ENCODE results near the gene MRPL28. TPM values are rescaled to one million over a fixed set of nuclear protein-coding genes. Genes with fewer than 3 reads are reported as not detected.
A peak's percentile ranks its signal among the peaks of the same experiment; 100 is the strongest.
"Not testable (repeated sequence)": the region's sequence is repeated elsewhere in the genome, so short reads cannot be mapped to it uniquely, and the experiment has no call there.

Gene MRPL28
- polyA plus RNA-seq, 1 of the 3 experiments (the other 2 are of a cell fraction), result 320 TPM

DNA sequence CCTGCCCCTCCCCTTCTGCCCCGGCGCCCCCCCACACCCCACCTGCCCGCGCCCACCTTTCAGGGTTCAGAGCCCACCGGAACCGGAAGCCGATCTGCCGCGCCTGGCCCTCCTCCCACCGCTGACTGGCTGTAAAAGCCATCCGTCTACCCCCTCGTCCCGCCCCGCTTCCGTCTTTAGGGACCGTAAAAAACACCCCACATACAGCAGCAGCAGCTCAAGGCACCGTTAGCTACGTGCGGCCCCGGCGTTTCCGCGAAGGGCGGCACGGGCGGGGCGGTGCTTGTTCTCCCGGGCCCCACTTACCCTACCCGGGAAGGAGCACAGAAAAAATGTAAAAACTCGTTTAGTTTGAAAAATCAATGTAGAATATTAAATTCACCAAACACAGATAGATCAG lies at the start of gene MRPL28 (continued):
- TF ChIP-seq, protein P1, sequence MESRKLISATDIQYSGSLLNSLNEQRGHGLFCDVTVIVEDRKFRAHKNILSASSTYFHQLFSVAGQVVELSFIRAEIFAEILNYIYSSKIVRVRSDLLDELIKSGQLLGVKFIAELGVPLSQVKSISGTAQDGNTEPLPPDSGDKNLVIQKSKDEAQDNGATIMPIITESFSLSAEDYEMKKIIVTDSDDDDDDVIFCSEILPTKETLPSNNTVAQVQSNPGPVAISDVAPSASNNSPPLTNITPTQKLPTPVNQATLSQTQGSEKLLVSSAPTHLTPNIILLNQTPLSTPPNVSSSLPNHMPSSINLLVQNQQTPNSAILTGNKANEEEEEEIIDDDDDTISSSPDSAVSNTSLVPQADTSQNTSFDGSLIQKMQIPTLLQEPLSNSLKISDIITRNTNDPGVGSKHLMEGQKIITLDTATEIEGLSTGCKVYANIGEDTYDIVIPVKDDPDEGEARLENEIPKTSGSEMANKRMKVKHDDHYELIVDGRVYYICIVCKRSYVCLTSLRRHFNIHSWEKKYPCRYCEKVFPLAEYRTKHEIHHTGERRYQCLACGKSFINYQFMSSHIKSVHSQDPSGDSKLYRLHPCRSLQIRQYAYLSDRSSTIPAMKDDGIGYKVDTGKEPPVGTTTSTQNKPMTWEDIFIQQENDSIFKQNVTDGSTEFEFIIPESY (IDR thresholded peaks at IDR 0.05; ENCODE audit: borderline replicate concordance, low read depth), result peak; percentile 52; the same call in 1 of the 2 replicates
- TF ChIP-seq SIN3A (IDR thresholded peaks at IDR 0.05; ENCODE audit: borderline replicate concordance, low read depth, low read length) (peak; percentile 52; the same call in 1 of the 2 replicates), SMC3 (IDR thresholded peaks at IDR 0.05; ENCODE audit: low read depth, low read length) (no peak), MEF2A (IDR thresholded peaks at IDR 0.05; ENCODE audit: borderline replicate concordance, low read depth) (no peak), GABPA (IDR thresholded peaks at IDR 0.05; ENCODE audit: low read depth) (peak; percentile 91), CHD2 (IDR thresholded peaks at IDR 0.05; ENCODE audit: low read length, partially characterized antibody) (peak; percentile 92)

DNA sequence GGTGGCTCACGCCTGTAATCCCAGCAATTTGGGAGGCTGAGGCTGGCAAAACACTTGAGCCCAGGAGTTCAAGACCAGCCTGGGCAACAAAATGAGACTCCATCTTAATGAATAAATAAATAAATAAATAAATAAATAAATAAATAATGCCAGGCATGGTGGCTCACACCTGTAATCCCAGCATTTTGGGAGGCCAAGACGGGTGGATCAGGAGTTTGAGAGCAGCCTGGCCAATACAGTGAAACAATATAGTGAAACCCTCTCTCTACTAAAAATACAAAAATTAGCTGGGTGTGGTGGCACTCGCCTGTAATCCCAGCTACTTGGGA lies 44.8 kb upstream of the MRPL28 start:
- POLR2A ChIA-PET, result not testable (repeated sequence)

DNA sequence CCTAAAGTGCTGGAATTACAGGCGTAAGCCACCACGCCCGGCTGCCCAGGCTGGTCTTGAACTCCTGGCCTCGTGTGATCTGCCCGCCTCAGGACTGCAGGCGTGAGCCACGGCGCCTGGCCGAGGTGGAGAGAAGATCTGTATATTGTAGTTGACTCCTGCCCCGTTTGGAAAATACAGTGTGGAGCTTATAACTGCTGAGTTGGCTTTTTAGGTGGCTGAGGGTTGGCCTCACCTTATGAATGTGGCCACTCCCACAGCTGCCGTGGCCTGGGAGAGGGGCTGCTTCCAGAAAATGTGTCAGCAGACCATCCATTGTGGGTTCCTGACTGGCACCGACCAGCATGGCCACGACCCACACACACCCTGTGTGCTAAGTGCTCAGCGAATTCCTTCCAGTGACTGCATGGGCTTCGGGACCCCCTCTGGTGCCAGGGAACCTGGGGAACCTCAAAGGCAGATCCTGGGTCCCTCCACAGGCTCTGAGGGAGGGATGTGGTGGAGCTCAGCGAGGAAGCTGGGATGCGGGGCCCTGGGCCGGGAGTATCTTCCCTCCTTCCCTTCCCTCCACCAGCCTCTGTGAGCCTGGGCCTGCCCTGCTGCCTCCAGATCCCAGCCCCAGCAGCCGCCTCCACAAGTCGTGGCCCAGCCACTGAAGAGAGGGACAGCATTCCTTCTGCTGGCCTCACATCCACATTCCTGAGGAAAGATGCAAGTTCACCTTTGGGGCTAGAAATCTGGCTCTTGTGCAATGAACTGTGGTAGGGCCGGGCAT lies 44.2 kb upstream of the MRPL28 start:
- no peak for DNase-seq
- no peaks in the 10 kb centered on the region for H4K20me1 ChIP-seq (ENCODE audit: insufficient read depth)
- H3K27me3 ChIP-seq (ENCODE audit: insufficient read depth), result no peaks in the 10 kb centered on the region
- no peaks in the 10 kb centered on the region for H3K4me1 ChIP-seq (ENCODE audit: control insufficient read depth in 1 of 2, insufficient read depth in 2 of 2, low read depth in 1 of 2, low read length in 1 of 2)
- H3K27ac ChIP-seq (ENCODE audit: low read depth in 2 of 2, low read length in 1 of 2), result no peak overlapping the region
- no peaks in the 10 kb centered on the region for H3K79me2 ChIP-seq (ENCODE audit: insufficient read depth)
- no peak overlapping the region for H3K9ac ChIP-seq
- TF ChIP-seq, protein P2, sequence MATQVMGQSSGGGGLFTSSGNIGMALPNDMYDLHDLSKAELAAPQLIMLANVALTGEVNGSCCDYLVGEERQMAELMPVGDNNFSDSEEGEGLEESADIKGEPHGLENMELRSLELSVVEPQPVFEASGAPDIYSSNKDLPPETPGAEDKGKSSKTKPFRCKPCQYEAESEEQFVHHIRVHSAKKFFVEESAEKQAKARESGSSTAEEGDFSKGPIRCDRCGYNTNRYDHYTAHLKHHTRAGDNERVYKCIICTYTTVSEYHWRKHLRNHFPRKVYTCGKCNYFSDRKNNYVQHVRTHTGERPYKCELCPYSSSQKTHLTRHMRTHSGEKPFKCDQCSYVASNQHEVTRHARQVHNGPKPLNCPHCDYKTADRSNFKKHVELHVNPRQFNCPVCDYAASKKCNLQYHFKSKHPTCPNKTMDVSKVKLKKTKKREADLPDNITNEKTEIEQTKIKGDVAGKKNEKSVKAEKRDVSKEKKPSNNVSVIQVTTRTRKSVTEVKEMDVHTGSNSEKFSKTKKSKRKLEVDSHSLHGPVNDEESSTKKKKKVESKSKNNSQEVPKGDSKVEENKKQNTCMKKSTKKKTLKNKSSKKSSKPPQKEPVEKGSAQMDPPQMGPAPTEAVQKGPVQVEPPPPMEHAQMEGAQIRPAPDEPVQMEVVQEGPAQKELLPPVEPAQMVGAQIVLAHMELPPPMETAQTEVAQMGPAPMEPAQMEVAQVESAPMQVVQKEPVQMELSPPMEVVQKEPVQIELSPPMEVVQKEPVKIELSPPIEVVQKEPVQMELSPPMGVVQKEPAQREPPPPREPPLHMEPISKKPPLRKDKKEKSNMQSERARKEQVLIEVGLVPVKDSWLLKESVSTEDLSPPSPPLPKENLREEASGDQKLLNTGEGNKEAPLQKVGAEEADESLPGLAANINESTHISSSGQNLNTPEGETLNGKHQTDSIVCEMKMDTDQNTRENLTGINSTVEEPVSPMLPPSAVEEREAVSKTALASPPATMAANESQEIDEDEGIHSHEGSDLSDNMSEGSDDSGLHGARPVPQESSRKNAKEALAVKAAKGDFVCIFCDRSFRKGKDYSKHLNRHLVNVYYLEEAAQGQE (IDR thresholded peaks at IDR 0.05; ENCODE audit: low read depth, low read length), result no peak
- no peak for TF ChIP-seq RAD21 (IDR thresholded peaks at IDR 0.05; ENCODE audit: low read length)
- TF ChIP-seq YY1 (IDR thresholded peaks at IDR 0.05; ENCODE audit: low read depth), result no peak
- H3K4me2 ChIP-seq, result no peak overlapping the region
- WGBS (ENCODE audit: low lambda C conversion rate), result 91% methylated on average over 18 of the region's 21 CpGs
- ChIA-PET POLR2A (no interaction called here), CTCF (interaction anchor here (1.1 kb wide), 2 partner anchors 16 to 23 kb away, joined by 3 to 4 read pairs; no protein-coding TSS in a partner anchor)
- H3K9me2 ChIP-seq, result no peaks in the 10 kb centered on the region
- H3F3A ChIP-seq (replicated peaks; ENCODE audit: insufficient read depth), result no peaks in the 10 kb centered on the region
- H3K9me3 ChIP-seq, result no peaks in the 10 kb centered on the region
- H3K36me3 ChIP-seq (replicated peaks in 1 of 2; ENCODE audit: control insufficient read depth in 1 of 2, insufficient read depth in 2 of 2, low read length in 1 of 2), result peaks cover 0 to 10% of the 10 kb centered on the region in 2 experiments
- H3K4me3 ChIP-seq (ENCODE audit: low read depth in 2 of 2, low read length in 1 of 2), result no peak overlapping the region
- no peak overlapping the region for H2AFZ ChIP-seq (ENCODE audit: low read depth)

More for the DNA sequence above, 44.8 kb upstream of the MRPL28 start:
- H3K9me3 ChIP-seq; H3K36me3 ChIP-seq (replicated peaks in 1 of 2; ENCODE audit: control insufficient read depth in 1 of 2, insufficient read depth in 2 of 2, low read length in 1 of 2); H2AFZ ChIP-seq (ENCODE audit: low read depth); H3K9me2 ChIP-seq; H3F3A ChIP-seq (replicated peaks; ENCODE audit: insufficient read depth); H4K20me1 ChIP-seq (ENCODE audit: insufficient read depth); H3K4me3 ChIP-seq (ENCODE audit: low read depth in 2 of 2, low read length in 1 of 2); H3K4me2 ChIP-seq; H3K9ac ChIP-seq; H3K79me2 ChIP-seq (ENCODE audit: insufficient read depth); H3K27me3 ChIP-seq (ENCODE audit: insufficient read depth); CTCF ChIA-PET; DNase-seq; H3K27ac ChIP-seq (ENCODE audit: low read depth in 2 of 2, low read length in 1 of 2); H3K4me1 ChIP-seq (ENCODE audit: control insufficient read depth in 1 of 2, insufficient read depth in 2 of 2, low read depth in 1 of 2, low read length in 1 of 2): not testable (repeated sequence)
- 93% methylated on average over 3 of the region's 3 CpGs for WGBS (ENCODE audit: low lambda C conversion rate)

Data from SK-N-SH (cell line).